ENCODE data around the gene NFIA. TPM values are rescaled to one million over a fixed set of nuclear protein-coding genes. Genes with fewer than 3 reads are reported as not detected.
A peak's percentile ranks its signal among the peaks of the same experiment; 100 is the strongest.

NFIA gene
- total and polyA plus RNA-seq, 9 of the 15 experiments (the other 6 are each of a cell fraction or from before 2014, with no cell fraction given): 5.3 to 24.9 (median 9.8) TPM

GRCh38 chr1:61056573-61057439 is 25.6 kb upstream of the NFIA start (continued):
- TF ChIP-seq ZFP91 (CRISPR knock-in tag; IDR thresholded peaks at IDR 0.05): peak; percentile 93
- no peak for TF ChIP-seq ZBTB49 (CRISPR knock-in tag; IDR thresholded peaks at IDR 0.05; ENCODE audit: borderline replicate concordance)
- TF ChIP-seq SUPT5H (IDR thresholded peaks at IDR 0.05): 0 out of 2 replicates have a peak, but pooled peaks have one; percentile 19
- TF ChIP-seq ZNF77 (CRISPR knock-in tag; IDR thresholded peaks at IDR 0.05): no peak
- no peak for TF ChIP-seq MCM2 (IDR thresholded peaks at IDR 0.05; ENCODE audit: low read depth)
- no peak for TF ChIP-seq ZNF318 (IDR thresholded peaks at IDR 0.05; ENCODE audit: borderline replicate concordance in 1 of 2, low read depth in 1 of 2)
